ENCODE data around the gene FIGNL1. TPM values are rescaled to one million over a fixed set of nuclear protein-coding genes. Genes with fewer than 3 reads are reported as not detected.

The FIGNL1 gene
- total and polyA plus RNA-seq, 5 experiments from 2014 or later: 4.2 to 15.1 (median 10.2) TPM

GRCh38 chr7:50418086-50418515 lies 32.0 kb downstream of the FIGNL1 start:
- ATAC-seq (peak; percentile 87 to 90), DNase-seq (peak; percentile 28 to 82 (median 61))
- Mint-ChIP-seq H3K4me1 (peaks cover 5 to 47% (median 29%) of the 10 kb centered on the region in 4 donors), H3K27me3 (no peaks in the 10 kb centered on the region), H3K9me3 (no peaks in the 10 kb centered on the region), H3K4me3 (no peak overlapping the region), H3K27ac (peak overlapping the region in 3 of 10 donors; percentile 25 to 70 (median 49)), H3K36me3 (no peaks in the 10 kb centered on the region)
- POLR2A ChIA-PET: interaction anchor here (0.7 to 2.9 kb wide), 7 partner anchors 9 to 276 kb away, joined by 3 to 29 read pairs (median 3); no protein-coding TSS in a partner anchor

- no peak for DNase-seq
- Mint-ChIP-seq H3K4me3 (peak overlapping the region; percentile 60 to 81 (median 72)), H3K9me3 (no peaks in the 10 kb centered on the region), H3K36me3 (no peaks in the 10 kb centered on the region), H3K4me1 (peaks cover 5 to 61% (median 33%) of the 10 kb centered on the region in 4 donors), H3K27me3 (no peaks in the 10 kb centered on the region), H3K27ac (peak overlapping the region in 9 of 10 donors; percentile 19 to 86 (median 75))
- POLR2A ChIA-PET: interaction anchor here (0.8 to 2.9 kb wide), 6 partner anchors 10 to 211 kb away, joined by 3 to 29 read pairs (median 4); no protein-coding TSS in a partner anchor
- peak; percentile 9 to 32 for ATAC-seq
Observed at GRCh38 chr7:50416527-50417182, 33.5 kb downstream of the FIGNL1 start.

GRCh38 chr7:50415844-50416364 lies 34.2 kb downstream of the FIGNL1 start:
- Mint-ChIP-seq H3K4me3 (peak overlapping the region; percentile 60 to 81 (median 70)), H3K27me3 (no peaks in the 10 kb centered on the region), H3K36me3 (no peaks in the 10 kb centered on the region), H3K4me1 (peaks cover 8 to 69% (median 40%) of the 10 kb centered on the region in 4 donors), H3K27ac (peak overlapping the region in 9 of 10 donors; percentile 44 to 86 (median 84)), H3K9me3 (no peaks in the 10 kb centered on the region)
- DNase-seq: no peak
- peak; percentile 7 to 39 for ATAC-seq
- POLR2A ChIA-PET: interaction anchor here (0.8 to 2.9 kb wide), 7 partner anchors 9 to 210 kb away, joined by 3 to 29 read pairs (median 4); no protein-coding TSS in a partner anchor

GRCh38 chr7:50413561-50413960 lies 36.6 kb downstream of the FIGNL1 start:
- Mint-ChIP-seq H3K27me3 (no peaks in the 10 kb centered on the region), H3K4me3 (no peak overlapping the region), H3K27ac (peak overlapping the region in 3 of 10 donors; percentile 43 to 84 (median 71)), H3K9me3 (no peaks in the 10 kb centered on the region), H3K4me1 (peaks cover 23 to 92% (median 63%) of the 10 kb centered on the region in 4 donors), H3K36me3 (no peaks in the 10 kb centered on the region)
- DNase-seq (no peak), ATAC-seq (no peak)
- POLR2A ChIA-PET: interaction anchor here (1.1 kb wide), 1 partner anchor 9 kb away, joined by 3 read pairs; no protein-coding TSS in a partner anchor

- no peaks in the 10 kb centered on the region for H3K27me3 Mint-ChIP-seq
- H3K9me3 Mint-ChIP-seq: no peaks in the 10 kb centered on the region
- ATAC-seq: no peak
- peak overlapping the region in 3 of 10 donors; percentile 2 to 84 (median 68) for H3K27ac Mint-ChIP-seq
- H3K4me1 Mint-ChIP-seq: peaks cover 28 to 95% (median 68%) of the 10 kb centered on the region in 4 donors
- DNase-seq: no peak
- H3K36me3 Mint-ChIP-seq: no peaks in the 10 kb centered on the region
- POLR2A ChIA-PET: interaction anchor here (1.1 to 2.8 kb wide), 4 partner anchors 8 to 206 kb away, joined by 3 to 9 read pairs (median 4); partner anchors contain the start of gene FIGNL1
- no peak overlapping the region for H3K4me3 Mint-ChIP-seq
Observed at GRCh38 chr7:50412973-50413372, 37.2 kb downstream of the FIGNL1 start.

GRCh38 chr7:50411332-50411731 lies 38.8 kb downstream of the FIGNL1 start:
- H3K27ac Mint-ChIP-seq: peak overlapping the region in 9 of 10 donors; percentile 65 to 96 (median 84)
- peaks cover 35 to 97% (median 71%) of the 10 kb centered on the region in 4 donors for H3K4me1 Mint-ChIP-seq
- ATAC-seq: peak; percentile 39 to 54
- POLR2A ChIA-PET: interaction anchor here (0.9 to 2.8 kb wide), 10 partner anchors 9 to 205 kb away, joined by 3 to 9 read pairs (median 5); partner anchors contain the start of genes FIGNL1 and IKZF1
- DNase-seq: no peak
- peaks cover 0 to 2% (median 0%) of the 10 kb centered on the region in 3 donors for H3K36me3 Mint-ChIP-seq
- peak overlapping the region in 9 of 10 donors; percentile 7 to 83 (median 54) for H3K4me3 Mint-ChIP-seq
- H3K27me3 Mint-ChIP-seq: no peaks in the 10 kb centered on the region
- no peaks in the 10 kb centered on the region for H3K9me3 Mint-ChIP-seq

GRCh38 chr7:50409856-50410745 lies 40.0 kb downstream of the FIGNL1 start:
- peaks cover 38 to 97% (median 69%) of the 10 kb centered on the region in 4 donors for H3K4me1 Mint-ChIP-seq

GRCh38 chr7:50406935-50407334 lies 43.2 kb downstream of the FIGNL1 start:
- POLR2A ChIA-PET: interaction anchor here (0.6 to 1.1 kb wide), 5 partner anchors 9 to 200 kb away, joined by 3 to 4 read pairs (median 3); no protein-coding TSS in a partner anchor
- Mint-ChIP-seq H3K9me3 (no peaks in the 10 kb centered on the region), H3K4me3 (peak overlapping the region in 4 of 10 donors; percentile 4 to 40 (median 16)), H3K36me3 (peaks cover 0 to 26% (median 6%) of the 10 kb centered on the region in 3 donors), H3K4me1 (peaks cover 43 to 98% (median 86%) of the 10 kb centered on the region in 4 donors), H3K27me3 (no peaks in the 10 kb centered on the region), H3K27ac (peak overlapping the region; percentile 39 to 96 (median 84))
- ATAC-seq (no peak), DNase-seq (no peak)

More at GRCh38 chr7:50409856-50410745, 40.0 kb downstream of the FIGNL1 start:
- peaks cover 0 to 2% (median 0%) of the 10 kb centered on the region in 3 donors for H3K36me3 Mint-ChIP-seq
- H3K27ac Mint-ChIP-seq: peak overlapping the region; percentile 44 to 96 (median 89)
- H3K27me3 Mint-ChIP-seq: no peaks in the 10 kb centered on the region
- peak overlapping the region; percentile 54 to 83 (median 74) for H3K4me3 Mint-ChIP-seq
- POLR2A ChIA-PET: interaction anchor here (1.0 to 2.8 kb wide), 10 partner anchors 11 to 266 kb away, joined by 3 to 9 read pairs (median 5); partner anchors contain the start of gene IKZF1
- ATAC-seq (peak; percentile 63 to 75), DNase-seq (peak in 1 of 10 donors; percentile 34)
- no peaks in the 10 kb centered on the region for H3K9me3 Mint-ChIP-seq

GRCh38 chr7:50405221-50405620 lies 44.9 kb downstream of the FIGNL1 start:
- Mint-ChIP-seq H3K36me3 (peaks cover 6 to 43% (median 19%) of the 10 kb centered on the region in 3 donors), H3K27ac (peak overlapping the region; percentile 63 to 96 (median 84)), H3K4me1 (peaks cover 37 to 94% (median 85%) of the 10 kb centered on the region in 4 donors), H3K9me3 (no peaks in the 10 kb centered on the region), H3K27me3 (no peaks in the 10 kb centered on the region), H3K4me3 (peak overlapping the region in 2 of 10 donors; percentile 17 to 32)
- POLR2A ChIA-PET: interaction anchor here (1.1 to 1.9 kb wide), 3 partner anchors 8 to 19 kb away, joined by 3 to 4 read pairs (median 3); no protein-coding TSS in a partner anchor
- no peak for DNase-seq
- ATAC-seq: no peak

GRCh38 chr7:50404392-50404791 lies 45.8 kb downstream of the FIGNL1 start:
- no peak overlapping the region for H3K4me3 Mint-ChIP-seq
- H3K9me3 Mint-ChIP-seq: no peaks in the 10 kb centered on the region
- DNase-seq: no peak
- POLR2A ChIA-PET: interaction anchor here (1.1 to 1.9 kb wide), 3 partner anchors 9 to 18 kb away, joined by 3 to 4 read pairs (median 3); no protein-coding TSS in a partner anchor
- peaks cover 33 to 86% (median 78%) of the 10 kb centered on the region in 4 donors for H3K4me1 Mint-ChIP-seq
- peak overlapping the region in 9 of 10 donors; percentile 3 to 84 (median 63) for H3K27ac Mint-ChIP-seq
- H3K27me3 Mint-ChIP-seq: no peaks in the 10 kb centered on the region
- peaks cover 6 to 51% (median 21%) of the 10 kb centered on the region in 3 donors for H3K36me3 Mint-ChIP-seq
- peak in 1 of 2 donors; percentile 30 for ATAC-seq

GRCh38 chr7:50400114-50400513 lies 50.0 kb downstream of the FIGNL1 start:
- peak overlapping the region in 2 of 10 donors; percentile 24 to 84 for H3K27ac Mint-ChIP-seq
- H3K9me3 Mint-ChIP-seq: no peaks in the 10 kb centered on the region
- POLR2A ChIA-PET: no interaction called here
- peaks cover 6 to 85% (median 35%) of the 10 kb centered on the region in 3 donors for H3K36me3 Mint-ChIP-seq
- DNase-seq (no peak), ATAC-seq (no peak)
- peaks cover 25 to 81% (median 69%) of the 10 kb centered on the region in 4 donors for H3K4me1 Mint-ChIP-seq
- no peaks in the 10 kb centered on the region for H3K27me3 Mint-ChIP-seq
- H3K4me3 Mint-ChIP-seq: no peak overlapping the region

Data from naive thymus-derived CD8-positive, alpha-beta T cell (primary cell).